Germinal center (tissue), 1 donor: Measurements from ENCODE around the gene XIRP2.

Experiments used
- DNase-seq: peaks from one replicate; pipeline ENCODE4 v3.0.0; 2012; ENCODE audit warnings: mixed read lengths, low spot score

Gene XIRP2

DNA sequence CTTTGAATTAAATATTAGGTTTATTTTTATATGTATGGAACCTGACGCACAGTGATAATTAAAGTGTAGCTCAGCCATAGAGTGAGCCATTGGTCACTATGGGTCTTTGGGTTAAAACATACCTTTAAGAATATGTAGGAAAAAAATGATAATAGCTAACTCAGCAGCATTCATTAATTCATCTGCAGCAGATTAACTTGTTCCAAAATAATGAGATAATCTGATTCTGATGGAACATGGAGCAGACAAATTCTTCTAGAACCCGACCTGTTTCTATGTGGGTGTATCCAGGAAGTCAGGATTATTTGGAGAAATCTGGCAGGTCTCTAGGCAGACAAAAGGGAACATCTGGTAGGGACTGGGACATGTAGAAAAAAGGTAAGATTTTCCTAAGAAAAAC is at the start of gene XIRP2:
TSS of gene XIRP2 (plus strand) at position 301 of the 400 bp plus-strand sequence. CDS start 15,003 bp downstream, outside the sequence.
- DNase-seq = no peak

DNA sequence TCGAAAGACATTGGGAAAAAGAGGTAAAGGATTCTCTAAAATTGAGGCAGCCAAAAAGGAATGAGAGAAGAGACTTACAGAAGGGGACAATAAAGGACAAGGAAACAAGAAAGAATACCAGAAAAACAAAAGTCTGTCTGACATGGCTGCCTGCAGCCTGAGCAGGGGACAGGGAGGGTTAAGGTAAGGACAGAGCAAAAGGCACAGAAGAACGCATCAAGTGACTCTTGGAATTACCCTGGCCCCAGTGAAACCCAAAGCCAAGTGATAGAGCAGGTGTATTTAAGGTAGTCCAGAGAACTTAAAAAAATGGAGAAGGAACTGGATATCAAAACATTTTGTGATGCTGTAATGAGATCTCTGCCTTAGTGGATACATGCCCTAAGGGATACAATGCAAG is 47.1 kb upstream of the XIRP2 start:
- no peak for DNase-seq

DNA sequence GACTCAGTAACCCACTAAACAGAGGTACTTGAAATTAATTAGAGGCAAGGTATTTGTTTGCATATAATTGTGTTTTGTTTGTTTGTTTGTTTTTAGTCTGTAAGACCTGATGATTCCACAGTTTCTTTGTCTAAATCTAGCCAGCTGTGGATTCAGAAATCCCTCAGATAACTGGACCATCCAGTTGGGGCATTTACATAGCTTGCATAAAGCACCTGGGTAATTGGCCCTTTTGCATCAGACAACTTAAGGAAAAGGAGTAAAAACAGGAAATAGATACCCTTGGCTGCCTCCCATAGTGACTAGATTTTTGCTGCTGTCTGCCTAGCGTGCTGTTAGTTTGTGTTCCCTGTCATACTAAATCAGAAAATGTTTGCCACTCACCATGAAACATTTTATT is 46.6 kb upstream of the XIRP2 start:
- DNase-seq = no peak

DNA sequence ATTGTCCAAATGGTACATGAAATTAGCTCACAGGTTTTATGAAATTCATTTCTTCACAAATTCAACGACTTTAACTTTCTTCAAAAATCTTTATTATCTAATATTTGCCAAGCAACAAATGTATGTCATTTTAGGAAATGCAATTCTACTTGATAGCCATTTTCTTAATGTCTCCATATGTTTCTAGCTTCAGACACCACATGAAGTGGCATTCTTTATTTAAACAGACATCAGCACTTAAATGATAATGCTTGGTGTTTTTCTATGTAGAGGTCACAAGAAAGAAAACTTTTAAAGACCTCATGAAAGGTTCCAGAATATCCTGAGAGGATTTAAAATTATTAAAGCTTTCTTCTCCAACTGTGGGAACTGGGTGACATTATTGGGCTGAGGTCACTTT is 44.2 kb upstream of the XIRP2 start:
- no peak for DNase-seq

- DNase-seq = no peak
Observed at GRCh38 chr2:166862468-166863132, 25.7 kb upstream of the XIRP2 start.

DNA sequence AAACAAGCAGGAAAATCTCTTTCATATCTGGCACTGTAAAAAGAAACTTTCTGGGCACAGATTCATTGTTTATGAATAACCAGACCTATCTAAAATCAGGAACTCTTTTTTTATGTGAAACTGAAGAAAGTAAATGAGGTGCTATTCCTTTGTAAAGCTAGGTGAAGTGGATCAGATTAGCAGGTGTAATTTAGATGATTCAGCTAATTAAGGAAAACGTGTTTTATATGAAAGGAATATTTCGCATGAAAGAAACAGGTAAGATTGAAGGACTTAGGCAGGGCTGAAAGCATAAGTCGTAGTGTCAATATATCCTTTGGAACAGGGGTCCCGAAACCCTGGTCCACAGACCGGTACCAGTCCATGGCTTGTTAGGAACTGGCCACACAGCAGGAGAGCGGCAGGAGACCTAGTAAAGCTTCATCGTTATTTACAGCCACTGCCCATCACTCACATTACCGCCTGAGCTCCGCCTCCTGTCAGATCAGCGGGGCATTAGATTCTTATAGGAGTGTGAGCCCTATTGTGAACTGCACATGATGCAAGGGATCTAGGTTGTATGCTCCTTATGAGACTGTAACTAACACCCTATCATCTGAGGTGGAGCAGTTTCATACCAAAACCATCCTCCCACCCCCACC is 20.3 kb upstream of the XIRP2 start:
- DNase-seq = no peak

- DNase-seq = no peak
Observed at GRCh38 chr2:166870346-166870745, 17.9 kb upstream of the XIRP2 start.

GRCh38 chr2:166881177-166881576 is 7.1 kb upstream of the XIRP2 start:
- no peak for DNase-seq

GRCh38 chr2:166882851-166883250 is 5.4 kb upstream of the XIRP2 start:
- DNase-seq = no peak

DNA sequence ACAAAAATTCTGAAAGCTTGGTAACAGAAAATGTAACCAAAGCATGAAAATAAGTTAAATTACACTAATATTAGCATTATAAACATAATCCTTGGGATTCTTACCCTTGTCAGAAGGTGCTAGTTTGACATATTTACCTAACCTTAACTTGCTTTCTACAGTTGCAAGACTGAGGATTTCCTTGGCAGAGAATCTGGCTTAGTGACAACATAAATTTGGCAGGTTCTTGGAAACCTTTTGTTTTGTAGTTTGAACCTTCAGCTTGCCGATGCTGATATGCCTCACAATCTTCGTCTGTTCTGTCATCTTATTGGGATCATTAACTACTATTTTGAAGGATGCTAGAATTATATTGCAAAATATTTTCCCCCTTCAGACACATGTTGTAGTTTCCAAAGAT is 3.4 kb downstream of the XIRP2 start:
- no peak for DNase-seq

DNA sequence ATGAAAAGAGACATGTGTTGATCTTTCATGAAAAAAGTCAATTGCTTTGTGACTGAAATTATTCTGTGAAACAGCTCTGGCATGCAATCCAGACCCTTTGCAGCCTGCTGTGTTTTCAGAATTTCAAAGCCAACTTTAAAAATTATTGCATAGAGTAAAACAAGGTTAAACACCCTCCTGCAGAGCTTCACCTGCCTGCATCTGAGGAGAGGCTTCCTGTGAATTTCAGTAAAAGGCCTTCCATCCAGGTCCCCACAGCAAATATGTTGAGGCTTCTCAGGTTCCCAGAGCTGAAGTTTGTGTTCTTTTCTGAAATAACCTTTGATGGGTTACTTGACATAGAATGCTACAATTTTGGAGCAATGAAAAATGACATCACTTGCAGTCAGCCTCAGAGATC is 4.1 kb downstream of the XIRP2 start:
- no peak for DNase-seq

- peak; percentile 3 for DNase-seq
Observed at GRCh38 chr2:166895243-166895642, 7.0 kb downstream of the XIRP2 start.

GRCh38 chr2:166897666-166898065 is 9.4 kb downstream of the XIRP2 start:
- no peak for DNase-seq

GRCh38 chr2:166899676-166900075 is 11.4 kb downstream of the XIRP2 start:
- DNase-seq = no peak

DNA sequence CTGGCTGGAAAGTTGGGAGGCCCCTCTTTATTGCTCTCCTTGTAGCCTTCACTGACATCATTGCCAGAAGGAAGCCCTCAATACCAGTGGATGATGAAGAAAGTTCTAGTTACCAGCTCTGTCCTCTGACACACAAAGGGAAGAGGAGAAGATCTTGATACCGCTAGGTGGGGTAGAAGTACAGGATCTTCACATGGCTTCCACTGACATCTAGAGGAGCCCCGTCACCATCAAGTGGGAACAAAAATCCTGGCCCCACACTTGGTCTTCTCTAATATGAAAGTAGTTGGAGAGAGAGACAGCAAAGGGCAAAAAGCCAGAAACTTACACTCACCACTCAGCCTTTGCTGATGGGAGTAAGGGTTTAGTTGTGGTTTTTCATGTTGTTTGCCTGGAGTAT is 12.4 kb downstream of the XIRP2 start:
- no peak for DNase-seq

GRCh38 chr2:166901336-166901735 is 13.1 kb downstream of the XIRP2 start:
- no peak for DNase-seq

GRCh38 chr2:166916987-166917386 is 28.7 kb downstream of the XIRP2 start:
- no peak for DNase-seq

GRCh38 chr2:166917415-166917814 is 29.1 kb downstream of the XIRP2 start:
- no peak for DNase-seq

DNA sequence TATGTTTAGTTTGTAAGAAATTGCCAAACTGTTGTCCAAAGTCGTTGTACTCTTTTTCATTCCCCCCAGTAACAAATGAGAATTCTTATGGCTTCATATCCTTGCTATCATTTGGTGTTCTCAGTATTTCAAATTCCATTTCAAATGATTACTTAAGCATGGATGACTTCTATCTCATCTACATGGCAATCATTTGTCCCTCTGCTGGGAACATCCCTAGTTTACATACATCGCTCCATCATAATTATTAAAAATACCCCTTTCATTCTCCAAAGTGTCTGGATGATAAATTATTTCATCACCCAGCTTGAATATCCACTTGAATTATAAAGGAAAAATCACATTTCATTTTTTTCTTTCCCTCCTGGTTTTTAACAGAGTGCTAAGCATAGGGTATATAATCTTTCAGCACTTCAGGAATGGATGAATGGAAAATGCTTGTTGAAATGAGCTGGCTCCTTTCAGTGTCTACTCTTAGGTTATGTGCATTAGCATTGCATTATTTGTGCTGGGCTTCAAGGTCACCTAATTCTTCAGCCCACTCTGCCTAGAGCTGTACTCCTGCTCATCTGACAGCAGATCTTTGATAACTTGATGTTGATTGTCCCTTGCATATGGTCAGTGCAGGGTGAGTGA is 33.1 kb downstream of the XIRP2 start:
- no peak for DNase-seq

DNA sequence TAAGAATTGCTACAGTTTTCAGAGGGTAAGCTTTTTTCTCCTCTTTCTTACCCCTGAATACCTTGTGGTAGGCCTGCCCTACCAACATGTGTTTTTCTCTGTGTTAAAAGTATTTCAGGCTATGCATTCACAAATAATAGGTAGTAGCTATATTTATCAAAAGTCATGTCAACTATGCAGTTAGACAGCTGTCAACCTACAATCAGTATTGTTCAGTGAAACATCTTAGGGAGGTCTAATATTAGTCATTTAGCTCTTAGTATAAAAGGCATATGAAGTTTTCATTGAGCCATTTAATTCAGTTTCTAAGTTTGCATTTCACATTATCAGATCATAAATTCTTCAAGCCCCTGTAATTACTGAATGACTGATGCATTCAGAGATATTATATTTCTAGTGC is 36.7 kb downstream of the XIRP2 start:
- DNase-seq = no peak

- no peak for DNase-seq
Observed at GRCh38 chr2:166926657-166927056, 38.4 kb downstream of the XIRP2 start.

GRCh38 chr2:166932032-166932431 is 43.8 kb downstream of the XIRP2 start:
- DNase-seq = no peak

DNA sequence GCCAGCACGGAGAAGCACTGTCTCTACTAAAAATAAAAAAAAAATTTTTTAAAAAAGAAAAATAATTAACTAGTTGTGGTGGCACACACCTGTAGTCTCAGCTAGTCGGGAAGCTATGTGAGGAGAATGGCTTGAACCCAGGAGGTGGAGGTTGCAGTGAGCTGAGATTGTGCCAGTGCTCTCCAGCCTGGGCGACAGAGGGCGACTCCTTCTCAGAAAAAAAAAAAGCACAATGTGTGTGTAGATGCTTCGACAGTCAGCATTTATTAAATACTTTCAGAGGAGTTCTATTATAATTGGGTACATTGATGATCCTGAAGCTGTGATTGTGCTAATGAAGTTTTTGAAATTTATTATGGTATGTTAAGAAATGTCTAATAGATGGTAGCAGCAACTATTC is 46.5 kb downstream of the XIRP2 start:
- DNase-seq = no peak

DNA sequence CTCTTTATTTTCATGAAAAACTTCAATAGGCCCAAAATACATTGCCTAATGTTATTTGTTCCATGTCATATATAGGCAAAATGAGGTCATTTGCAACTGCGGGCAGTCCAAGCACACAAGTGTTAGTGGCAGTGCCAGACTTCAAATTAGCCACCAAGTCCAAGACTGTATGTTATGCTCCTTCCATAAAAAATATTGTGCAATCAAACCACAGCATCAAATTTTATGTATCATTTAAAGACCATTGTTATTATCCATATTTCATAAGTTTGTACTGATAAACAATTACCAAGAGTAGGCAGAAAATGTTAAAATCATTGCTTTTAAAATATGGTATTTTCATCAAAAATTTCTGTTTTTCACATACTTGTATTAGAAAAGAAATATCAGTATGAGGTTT is 54.1 kb downstream of the XIRP2 start:
- no peak for DNase-seq
